ENCODE results near the gene SULT4A1.
A peak's percentile ranks its signal among the peaks of the same experiment; 100 is the strongest.

Gene SULT4A1

GRCh38 chr22:43852573-43853327, 9.6 kb downstream of the SULT4A1 start:
- TF ChIP-seq CTCF (IDR thresholded peaks at IDR 0.05; ENCODE audit: low read depth, low read length, missing control alignments): no peak
- DNase-seq (ENCODE audit: low read depth): no peak
- in situ Hi-C loops (cut with HindIII; ENCODE audit: low sequenced_read_pairs): no loop called here
- H3K4me3 ChIP-seq (ENCODE audit: low read depth, low read length): no peak overlapping the region

DNA sequence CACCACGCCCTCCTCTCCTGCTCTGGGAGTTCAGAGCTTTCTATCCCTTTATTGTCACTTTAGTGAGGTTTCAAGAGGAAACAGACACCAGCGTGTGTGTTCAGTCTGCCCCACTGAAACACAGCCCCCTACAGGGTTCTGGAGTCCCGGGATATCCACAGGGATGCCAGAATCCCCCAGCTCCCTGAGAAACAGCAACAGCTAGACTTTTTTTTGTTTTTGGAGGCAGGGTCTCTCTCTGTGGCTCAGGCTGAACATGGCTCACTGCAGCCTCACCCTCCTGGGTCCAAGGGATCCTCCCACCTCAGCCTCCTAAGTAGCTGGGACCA, 10.4 kb downstream of the SULT4A1 start:
- in situ Hi-C loops (cut with HindIII; ENCODE audit: low sequenced_read_pairs): no loop called here
- no peak for TF ChIP-seq CTCF (IDR thresholded peaks at IDR 0.05; ENCODE audit: low read depth, low read length, missing control alignments)
- no peak overlapping the region for H3K4me3 ChIP-seq (ENCODE audit: low read depth, low read length)
- no peak for DNase-seq (ENCODE audit: low read depth)

DNA sequence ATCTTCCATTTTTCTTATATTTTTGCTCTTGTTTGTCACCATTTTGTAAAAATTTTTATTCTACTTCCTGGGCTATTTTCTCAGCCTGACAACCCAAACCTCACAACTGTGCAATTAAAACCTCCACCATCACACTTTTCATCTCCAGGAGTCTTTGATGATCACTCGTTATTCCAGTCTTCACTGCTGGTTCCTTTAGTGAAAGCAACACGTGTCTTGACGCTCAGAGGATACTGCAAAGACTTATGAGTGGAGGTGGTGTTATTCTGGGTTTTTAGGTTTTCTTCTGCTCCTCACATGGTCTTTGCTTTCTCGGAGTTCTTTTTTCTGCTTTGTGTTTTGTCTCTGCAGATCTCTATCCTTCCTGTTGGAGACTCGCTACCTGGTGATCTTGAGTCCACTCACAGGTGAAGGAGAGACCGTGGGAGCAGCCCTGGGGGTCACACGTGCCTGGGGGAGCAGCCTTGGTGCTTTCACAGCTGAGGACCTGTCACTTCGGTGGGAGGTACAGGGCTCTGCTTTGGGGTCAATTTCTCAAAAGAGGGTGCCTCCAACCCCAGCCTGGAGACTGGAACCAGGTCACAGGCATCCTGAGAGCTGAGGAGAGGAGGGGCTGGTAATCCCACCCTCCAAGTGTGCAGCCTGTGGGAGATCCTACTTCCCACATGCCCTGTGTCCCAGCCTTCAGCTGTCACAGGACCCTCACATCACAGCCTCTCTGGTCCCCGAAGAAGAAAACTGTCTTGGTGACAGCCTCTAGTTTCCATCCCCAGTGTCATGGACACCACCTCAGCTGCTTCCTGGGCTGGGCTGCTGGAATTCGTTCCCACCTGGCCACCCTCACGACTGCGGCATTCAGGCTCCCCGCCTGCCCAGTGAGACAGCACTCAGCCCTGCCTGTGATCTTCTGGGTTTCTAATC, 11.0 kb downstream of the SULT4A1 start:
- in situ Hi-C loops (cut with HindIII; ENCODE audit: low sequenced_read_pairs): no loop called here
- H3K4me3 ChIP-seq (ENCODE audit: low read depth, low read length): no peak overlapping the region
- DNase-seq (ENCODE audit: low read depth): no peak
- TF ChIP-seq CTCF (IDR thresholded peaks at IDR 0.05; ENCODE audit: low read depth, low read length, missing control alignments): no peak

GRCh38 chr22:43850529-43850928, 11.8 kb downstream of the SULT4A1 start:
- no peak for TF ChIP-seq CTCF (IDR thresholded peaks at IDR 0.05; ENCODE audit: low read depth, low read length, missing control alignments)
- H3K4me3 ChIP-seq (ENCODE audit: low read depth, low read length): no peak overlapping the region
- in situ Hi-C loops (cut with HindIII; ENCODE audit: low sequenced_read_pairs): no loop called here
- DNase-seq (ENCODE audit: low read depth): no peak

- DNase-seq (ENCODE audit: low read depth): no peak
- no peak overlapping the region for H3K4me3 ChIP-seq (ENCODE audit: low read depth, low read length)
- in situ Hi-C loops (cut with HindIII; ENCODE audit: low sequenced_read_pairs): loop anchor here (5.0 kb wide), 1 partner anchor 38 kb away; no protein-coding TSS in a partner anchor
- no peak for TF ChIP-seq CTCF (IDR thresholded peaks at IDR 0.05; ENCODE audit: low read depth, low read length, missing control alignments)
Observed at GRCh38 chr22:43849731-43850130, 12.6 kb downstream of the SULT4A1 start.

DNA sequence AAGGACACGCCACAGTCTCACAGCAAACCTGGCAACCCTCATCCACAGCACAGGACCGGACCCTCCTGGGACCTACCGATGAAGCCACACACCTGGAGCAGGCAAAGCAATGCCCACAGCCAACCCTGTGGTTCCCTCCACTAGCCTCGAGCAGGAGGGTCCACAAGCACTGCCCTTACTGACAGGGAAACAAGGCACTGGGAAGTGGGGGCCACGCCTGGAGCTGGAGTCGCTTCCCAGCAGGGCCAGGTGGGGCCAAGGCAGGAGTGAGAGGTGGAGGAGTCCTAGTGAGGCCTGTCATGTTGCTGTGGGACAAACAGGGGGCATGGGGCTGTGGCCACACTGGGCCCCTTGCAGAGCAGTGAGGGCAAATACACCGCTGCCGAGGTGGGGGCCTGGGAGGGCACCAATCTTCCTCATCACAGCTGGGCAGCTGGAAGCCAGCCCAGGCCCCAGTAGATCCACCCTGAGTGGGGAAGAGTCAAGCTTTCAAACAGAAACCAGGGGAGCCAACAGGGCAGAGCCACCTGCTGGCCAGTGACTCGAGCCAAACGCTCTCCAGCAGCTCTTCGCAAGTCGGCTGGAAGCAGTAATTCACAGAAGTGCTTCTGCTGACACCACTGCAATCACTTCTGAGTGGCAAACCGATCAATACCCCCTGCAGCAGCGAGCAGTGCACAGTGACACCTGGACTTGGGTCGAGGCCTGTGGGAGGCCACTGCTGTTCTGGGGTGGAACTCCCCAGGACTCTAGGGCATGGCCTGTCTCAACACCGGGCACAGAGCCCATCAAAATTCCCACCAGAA, 13.7 kb downstream of the SULT4A1 start:
- no peak for DNase-seq (ENCODE audit: low read depth)
- peak; percentile 65 for TF ChIP-seq CTCF (IDR thresholded peaks at IDR 0.05; ENCODE audit: low read depth, low read length, missing control alignments)
- in situ Hi-C loops (cut with HindIII; ENCODE audit: low sequenced_read_pairs): loop anchor here (5.0 kb wide), 1 partner anchor 39 kb away; no protein-coding TSS in a partner anchor
- H3K4me3 ChIP-seq (ENCODE audit: low read depth, low read length): no peak overlapping the region

Measured in astrocyte of the cerebellum (primary cell).